ENCODE measurements around the gene KRT86.

DNA sequence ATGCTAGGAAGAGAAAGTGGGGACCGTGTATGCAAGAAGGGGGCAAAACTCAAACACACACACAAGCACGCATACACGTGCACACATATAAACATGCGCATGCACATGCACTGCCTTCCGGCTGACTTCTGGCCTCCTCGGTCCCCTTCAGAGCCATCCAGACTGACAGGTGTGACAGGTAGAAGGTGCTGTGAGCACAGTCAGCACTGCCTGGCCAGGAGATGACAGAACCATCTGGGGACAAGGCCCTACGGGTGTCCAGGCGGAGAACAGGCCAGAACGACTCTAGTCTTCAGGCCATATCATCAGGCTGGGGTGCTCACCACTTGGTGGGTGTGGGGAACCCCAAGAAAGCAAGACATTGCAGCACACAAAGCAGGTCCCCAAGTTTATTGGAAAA, 39.5 kb downstream of the KRT86 start:
- TF ChIP-seq POLR2A (IDR thresholded peaks at IDR 0.05), result no peak
- TF ChIP-seq, protein P1, sequence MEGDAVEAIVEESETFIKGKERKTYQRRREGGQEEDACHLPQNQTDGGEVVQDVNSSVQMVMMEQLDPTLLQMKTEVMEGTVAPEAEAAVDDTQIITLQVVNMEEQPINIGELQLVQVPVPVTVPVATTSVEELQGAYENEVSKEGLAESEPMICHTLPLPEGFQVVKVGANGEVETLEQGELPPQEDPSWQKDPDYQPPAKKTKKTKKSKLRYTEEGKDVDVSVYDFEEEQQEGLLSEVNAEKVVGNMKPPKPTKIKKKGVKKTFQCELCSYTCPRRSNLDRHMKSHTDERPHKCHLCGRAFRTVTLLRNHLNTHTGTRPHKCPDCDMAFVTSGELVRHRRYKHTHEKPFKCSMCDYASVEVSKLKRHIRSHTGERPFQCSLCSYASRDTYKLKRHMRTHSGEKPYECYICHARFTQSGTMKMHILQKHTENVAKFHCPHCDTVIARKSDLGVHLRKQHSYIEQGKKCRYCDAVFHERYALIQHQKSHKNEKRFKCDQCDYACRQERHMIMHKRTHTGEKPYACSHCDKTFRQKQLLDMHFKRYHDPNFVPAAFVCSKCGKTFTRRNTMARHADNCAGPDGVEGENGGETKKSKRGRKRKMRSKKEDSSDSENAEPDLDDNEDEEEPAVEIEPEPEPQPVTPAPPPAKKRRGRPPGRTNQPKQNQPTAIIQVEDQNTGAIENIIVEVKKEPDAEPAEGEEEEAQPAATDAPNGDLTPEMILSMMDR (IDR thresholded peaks at IDR 0.05 in 8 of 11, conservative IDR thresholded peaks at IDR 0.05 in 3 of 11), result no peak
- no peak for TF ChIP-seq POLR2AphosphoS5 (IDR thresholded peaks at IDR 0.05)

Measured in spleen (tissue), 7 donors.